ENCODE results near the gene HACD2.

HACD2 gene

GRCh38 chr3:123451186-123451585 is 133.7 kb downstream of the HACD2 start:
- DNase-seq (ENCODE audit: low read depth): no peak
- no peak overlapping the region for H3K4me3 ChIP-seq (ENCODE audit: low read depth, low read length)
- no peak for TF ChIP-seq MYC (IDR thresholded peaks at IDR 0.05; ENCODE audit: low read depth, low read length)
- TF ChIP-seq CTCF (IDR thresholded peaks at IDR 0.05; ENCODE audit: low read depth, low read length): no peak
- no peak for TF ChIP-seq POLR2A (IDR thresholded peaks at IDR 0.05; ENCODE audit: extremely low read depth, insufficient read length)
- TF ChIP-seq MAX (IDR thresholded peaks at IDR 0.05; ENCODE audit: low read depth, low read length): no peak

- DNase-seq (ENCODE audit: low read depth): no peak
- TF ChIP-seq MAX (IDR thresholded peaks at IDR 0.05; ENCODE audit: low read depth, low read length): no peak
- no peak for TF ChIP-seq POLR2A (IDR thresholded peaks at IDR 0.05; ENCODE audit: extremely low read depth, insufficient read length)
- no peak for TF ChIP-seq CTCF (IDR thresholded peaks at IDR 0.05; ENCODE audit: low read depth, low read length)
- TF ChIP-seq MYC (IDR thresholded peaks at IDR 0.05; ENCODE audit: low read depth, low read length): no peak
- H3K4me3 ChIP-seq (ENCODE audit: low read depth, low read length): no peak overlapping the region
Measured at GRCh38 chr3:123449997-123450604, 134.8 kb downstream of the HACD2 start.

- DNase-seq (ENCODE audit: low read depth): no peak
- no peak for TF ChIP-seq POLR2A (IDR thresholded peaks at IDR 0.05; ENCODE audit: extremely low read depth, insufficient read length)
- TF ChIP-seq MAX (IDR thresholded peaks at IDR 0.05; ENCODE audit: low read depth, low read length): no peak
- no peak for TF ChIP-seq MYC (IDR thresholded peaks at IDR 0.05; ENCODE audit: low read depth, low read length)
- TF ChIP-seq CTCF (IDR thresholded peaks at IDR 0.05; ENCODE audit: low read depth, low read length): no peak
- no peak overlapping the region for H3K4me3 ChIP-seq (ENCODE audit: low read depth, low read length)
Measured at GRCh38 chr3:123449102-123449996, 135.5 kb downstream of the HACD2 start.

- no peak within 1 kb of the TSS for H3K4me3 ChIP-seq (ENCODE audit: low read depth, low read length)
- TF ChIP-seq POLR2A (IDR thresholded peaks at IDR 0.05; ENCODE audit: extremely low read depth, insufficient read length): no peak
- TF ChIP-seq CTCF (IDR thresholded peaks at IDR 0.05; ENCODE audit: low read depth, low read length): no peak
- no peak for TF ChIP-seq MYC (IDR thresholded peaks at IDR 0.05; ENCODE audit: low read depth, low read length)
- no peak for TF ChIP-seq MAX (IDR thresholded peaks at IDR 0.05; ENCODE audit: low read depth, low read length)
- DNase-seq (ENCODE audit: low read depth): no peak
Measured at GRCh38 chr3:123448536-123449101, 136.2 kb downstream of the HACD2 start, which contains the start of gene ADCY5. ADCY5 (minus strand) TSS chr3:123449090; CDS start chr3:123448545, 545 bp downstream.

- H3K4me3 ChIP-seq (ENCODE audit: low read depth, low read length): no peak overlapping the region
- no peak for TF ChIP-seq MYC (IDR thresholded peaks at IDR 0.05; ENCODE audit: low read depth, low read length)
- no peak for TF ChIP-seq CTCF (IDR thresholded peaks at IDR 0.05; ENCODE audit: low read depth, low read length)
- no peak for TF ChIP-seq MAX (IDR thresholded peaks at IDR 0.05; ENCODE audit: low read depth, low read length)
- no peak for TF ChIP-seq POLR2A (IDR thresholded peaks at IDR 0.05; ENCODE audit: extremely low read depth, insufficient read length)
Measured at GRCh38 chr3:123447749-123448517, 136.9 kb downstream of the HACD2 start.

More at GRCh38 chr3:123447749-123448517, 136.9 kb downstream of the HACD2 start:
- DNase-seq (ENCODE audit: low read depth): no peak
